ENCODE results near the gene TNPO3.
"Not testable (repeated sequence)": the region's sequence is repeated elsewhere in the genome, so short reads cannot be mapped to it uniquely, and the experiment has no call there.

The TNPO3 gene

DNA sequence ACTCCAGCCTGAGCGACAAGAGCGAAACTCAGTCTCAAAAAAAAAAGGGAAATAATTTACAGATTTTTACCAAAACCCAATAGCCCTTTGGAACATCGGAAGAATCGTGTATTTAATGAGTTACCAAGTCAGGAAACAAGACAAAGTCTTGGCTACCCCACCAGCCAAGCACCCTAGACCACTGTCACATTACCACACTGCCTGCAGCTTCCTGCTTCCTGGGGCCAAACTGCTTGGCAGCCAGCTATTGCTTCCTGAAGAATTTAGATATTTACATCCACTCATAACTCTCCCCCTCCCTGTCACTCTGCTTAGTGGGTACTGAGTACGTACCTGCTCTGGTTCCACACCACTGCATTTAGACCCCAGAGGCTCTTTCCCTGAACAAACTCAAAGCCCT lies 14.1 kb upstream of the TNPO3 start:
- DNase-seq (ENCODE audit: low spot score): no peak

GRCh38 chr7:129067943-129068548 lies 13.1 kb upstream of the TNPO3 start:
- DNase-seq (ENCODE audit: low spot score): no peak

DNA sequence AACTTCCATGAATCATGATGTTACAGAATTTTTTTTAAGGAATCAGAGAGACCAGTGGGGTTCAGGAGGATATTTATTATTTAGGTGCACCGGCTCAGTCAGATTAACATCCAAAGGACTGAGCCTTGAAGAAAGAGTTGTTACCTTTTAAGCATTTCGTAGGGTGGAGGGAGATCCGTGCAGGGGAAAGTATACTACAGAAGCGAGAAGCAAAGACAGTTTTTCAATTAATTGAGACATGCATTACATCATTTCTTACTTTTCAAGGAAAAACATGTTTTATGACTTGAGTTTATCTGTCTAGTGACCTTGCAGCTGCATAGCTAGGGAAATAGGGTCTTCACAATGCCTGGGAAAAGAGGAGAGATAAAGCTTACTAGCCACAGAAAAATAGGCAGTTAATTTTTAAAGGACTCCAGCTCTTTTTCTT lies 12.2 kb upstream of the TNPO3 start:
- DNase-seq (ENCODE audit: low spot score): not testable (repeated sequence)

GRCh38 chr7:129066290-129067131 lies 11.6 kb upstream of the TNPO3 start:
- DNase-seq (ENCODE audit: low spot score): peak; percentile 24

GRCh38 chr7:129055861-129056464 lies 1.1 kb upstream of the TNPO3 start:
- DNase-seq (ENCODE audit: low spot score): no peak

DNA sequence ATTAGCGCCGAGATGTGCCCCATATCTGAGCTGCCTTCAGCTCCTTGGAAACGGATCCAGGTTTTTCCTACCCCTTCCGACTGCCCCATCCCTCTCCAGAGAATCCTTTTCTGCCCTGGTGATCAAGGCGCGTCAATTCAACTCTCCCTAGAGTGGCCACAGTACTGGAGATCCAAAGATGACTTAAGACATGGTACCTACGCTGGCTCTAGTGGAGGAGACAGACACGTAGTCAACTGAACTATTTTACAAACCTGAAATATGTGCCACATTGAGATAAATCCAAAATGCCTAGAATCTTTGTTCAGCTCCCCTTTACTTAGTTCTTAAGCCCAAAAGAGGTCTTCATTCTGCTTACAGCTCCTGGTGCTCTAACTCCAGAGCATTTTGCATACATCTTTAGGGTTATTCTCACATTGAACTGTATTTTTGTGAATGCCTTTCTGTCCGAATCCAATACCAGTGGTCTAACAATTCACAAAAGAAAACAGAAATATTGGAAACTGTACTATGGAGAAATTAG lies 444 bp upstream of the TNPO3 start:
- DNase-seq (ENCODE audit: low spot score): no peak

- DNase-seq (ENCODE audit: low spot score): no peak
Observed at GRCh38 chr7:129053938-129054437, 923 bp downstream of the TNPO3 start.

DNA sequence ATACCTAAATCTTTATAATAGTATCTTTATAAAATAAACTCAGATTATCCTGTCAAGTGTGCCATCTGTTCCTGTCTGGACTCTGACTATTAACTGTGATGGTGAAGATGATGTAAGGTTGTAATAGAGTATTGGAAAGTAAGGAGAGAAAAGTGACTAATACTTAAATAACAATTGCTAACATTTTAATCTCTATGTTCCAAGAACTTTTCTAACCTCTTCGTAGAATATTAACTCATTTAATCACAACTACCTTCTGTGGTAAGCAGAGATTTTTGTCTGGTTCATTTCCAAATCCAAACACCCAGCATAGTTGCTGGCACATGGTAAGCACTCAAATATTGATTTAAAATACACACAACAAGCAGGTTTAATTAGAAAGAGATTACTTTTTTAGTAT lies 2.5 kb downstream of the TNPO3 start:
- no peak for DNase-seq (ENCODE audit: low spot score)

GRCh38 chr7:129051459-129051858 lies 3.5 kb downstream of the TNPO3 start:
- not testable (repeated sequence) for DNase-seq (ENCODE audit: low spot score)

DNA sequence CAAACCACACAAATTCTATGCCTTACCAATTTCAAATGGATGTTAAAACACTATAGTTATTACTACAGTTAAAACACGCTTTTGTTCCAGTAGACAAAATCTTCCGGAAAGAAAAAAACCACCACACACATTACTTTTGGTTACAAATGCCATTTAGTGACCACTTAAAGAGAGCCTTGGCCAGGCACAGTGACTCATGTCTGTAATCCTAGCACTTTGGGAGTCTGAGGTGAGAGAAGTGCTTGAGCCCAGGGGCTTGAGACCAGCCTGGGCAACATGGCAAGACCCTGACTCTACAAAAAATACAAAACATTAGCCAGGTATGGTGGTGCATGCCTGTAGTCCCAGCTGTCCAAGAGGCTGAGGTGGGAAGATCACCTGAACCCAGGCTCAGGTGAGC lies 7.2 kb downstream of the TNPO3 start:
- no peak for DNase-seq (ENCODE audit: low spot score)

DNA sequence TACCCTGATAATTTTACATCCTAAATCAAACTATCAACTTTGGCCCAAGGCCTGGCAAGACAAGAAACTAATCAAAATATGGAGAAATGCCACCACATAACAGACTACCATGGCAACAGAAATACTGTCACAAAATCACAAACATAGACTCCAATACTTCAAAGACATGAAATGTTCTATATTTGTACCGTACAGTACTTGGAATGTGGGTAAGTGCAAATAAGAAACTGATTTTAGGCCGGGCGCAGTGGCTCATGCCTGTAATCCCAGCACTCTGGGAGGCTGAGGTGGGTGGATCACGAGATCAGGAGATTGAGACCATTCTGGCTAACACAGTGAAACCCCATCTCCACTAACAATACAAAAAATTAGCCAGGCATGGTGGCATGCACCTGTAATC lies 9.2 kb downstream of the TNPO3 start:
- no peak for DNase-seq (ENCODE audit: low spot score)

GRCh38 chr7:129043012-129043411 lies 11.9 kb downstream of the TNPO3 start:
- DNase-seq (ENCODE audit: low spot score): no peak

DNA sequence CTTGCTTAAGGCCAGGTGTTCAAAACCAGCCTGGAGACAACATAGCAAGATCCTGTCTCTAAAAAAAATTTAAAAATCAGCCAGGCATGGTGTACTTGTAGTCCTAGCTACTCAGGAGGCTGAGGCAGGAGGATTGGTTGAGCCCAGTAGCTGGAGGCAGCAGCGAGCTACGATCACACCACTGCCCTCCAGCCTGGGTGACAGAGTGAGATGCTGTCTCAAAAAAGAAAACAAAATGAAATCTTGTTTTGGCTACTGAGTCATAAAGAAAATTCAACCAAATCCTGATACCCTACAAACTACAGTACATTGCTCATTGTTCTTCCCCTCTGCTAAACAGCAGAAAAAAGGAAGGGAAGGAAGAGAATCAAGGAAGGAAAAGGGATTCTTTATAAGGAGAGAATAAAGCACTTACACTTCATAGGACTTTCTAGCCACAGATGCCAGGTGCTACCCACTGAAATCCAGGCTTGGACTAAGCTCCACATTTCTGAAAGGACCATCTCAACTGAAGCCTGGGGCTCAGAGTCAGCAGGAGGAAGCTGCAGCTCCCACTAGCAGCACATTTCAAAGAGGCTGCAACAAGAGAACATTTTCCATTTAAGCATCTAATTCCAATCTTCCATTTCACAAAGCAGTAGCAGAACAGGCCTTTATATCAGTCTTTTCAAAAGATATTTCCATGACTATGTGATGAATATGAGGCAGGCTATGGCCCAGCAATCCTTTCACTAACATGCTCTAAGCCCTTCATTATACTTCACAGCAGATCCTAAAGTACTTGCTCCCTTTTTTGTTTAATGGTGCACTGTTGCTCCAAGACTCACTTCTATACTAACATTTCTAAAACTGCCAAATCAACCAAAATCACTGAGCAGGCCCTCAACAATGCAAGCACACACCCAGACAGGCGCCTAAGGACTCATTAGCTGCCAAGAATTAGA lies 13.5 kb downstream of the TNPO3 start:
- DNase-seq (ENCODE audit: low spot score): no peak

DNA sequence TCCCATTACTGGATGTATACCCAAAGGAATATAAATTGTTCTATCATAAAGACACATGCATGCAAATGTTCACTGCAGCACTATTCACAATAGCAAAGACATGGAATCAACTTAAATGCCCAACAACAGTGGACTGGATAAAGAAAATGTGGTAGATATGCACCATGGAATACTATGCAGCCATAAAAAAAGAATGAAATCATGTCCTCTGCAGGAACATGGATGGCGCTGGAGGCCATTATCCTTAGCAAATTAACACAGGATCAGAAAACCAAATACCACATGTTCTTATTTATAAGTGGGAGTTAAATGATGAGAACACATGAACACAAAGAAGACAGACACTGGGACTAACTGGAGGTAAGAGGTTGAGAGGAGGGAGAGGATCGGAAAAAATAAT lies 16.4 kb downstream of the TNPO3 start:
- DNase-seq (ENCODE audit: low spot score): not testable (repeated sequence)

- DNase-seq (ENCODE audit: low spot score): no peak
Observed at GRCh38 chr7:129037585-129037984, 17.3 kb downstream of the TNPO3 start.

DNA sequence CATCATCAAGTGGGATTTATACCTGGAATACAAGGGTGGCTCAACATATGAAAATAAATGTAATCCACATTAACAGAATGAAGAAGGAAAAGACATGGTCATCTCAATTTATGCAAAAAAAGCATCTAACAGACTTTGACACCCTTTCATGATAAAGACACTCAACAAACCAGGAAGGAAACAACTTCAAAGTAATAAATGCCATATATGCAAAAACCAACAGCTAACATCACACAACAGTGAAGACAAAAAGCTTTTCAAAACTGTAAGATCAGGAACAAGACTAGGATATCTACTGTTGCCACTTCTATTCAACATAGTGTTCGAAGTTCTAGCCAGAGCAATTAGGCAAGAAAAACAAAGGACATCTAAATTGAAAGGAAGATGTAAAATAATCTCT lies 22.9 kb downstream of the TNPO3 start:
- no peak for DNase-seq (ENCODE audit: low spot score)

- no peak for DNase-seq (ENCODE audit: low spot score)
Observed at GRCh38 chr7:129030440-129030839, 24.5 kb downstream of the TNPO3 start.

GRCh38 chr7:129024125-129024524 lies 30.8 kb downstream of the TNPO3 start:
- DNase-seq (ENCODE audit: low spot score): no peak

DNA sequence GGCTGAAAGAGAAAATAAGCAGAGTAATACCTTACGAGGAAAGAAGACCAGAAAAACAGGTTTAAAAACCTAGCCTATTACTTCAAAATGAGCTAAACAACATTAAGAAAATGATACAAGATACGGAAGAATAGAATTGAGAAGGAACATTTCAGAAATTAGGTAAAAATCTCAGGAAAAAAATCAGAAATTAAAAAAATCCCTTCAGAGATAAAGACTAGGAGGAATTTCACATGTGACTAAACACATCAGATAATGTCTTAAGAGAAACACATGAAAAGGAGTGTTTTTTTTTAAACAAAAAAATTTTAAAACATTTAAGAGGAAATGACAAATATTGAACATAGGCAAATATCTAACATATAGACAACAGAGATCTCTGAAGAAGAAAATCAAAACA lies 33.3 kb downstream of the TNPO3 start:
- DNase-seq (ENCODE audit: low spot score): no peak

DNA sequence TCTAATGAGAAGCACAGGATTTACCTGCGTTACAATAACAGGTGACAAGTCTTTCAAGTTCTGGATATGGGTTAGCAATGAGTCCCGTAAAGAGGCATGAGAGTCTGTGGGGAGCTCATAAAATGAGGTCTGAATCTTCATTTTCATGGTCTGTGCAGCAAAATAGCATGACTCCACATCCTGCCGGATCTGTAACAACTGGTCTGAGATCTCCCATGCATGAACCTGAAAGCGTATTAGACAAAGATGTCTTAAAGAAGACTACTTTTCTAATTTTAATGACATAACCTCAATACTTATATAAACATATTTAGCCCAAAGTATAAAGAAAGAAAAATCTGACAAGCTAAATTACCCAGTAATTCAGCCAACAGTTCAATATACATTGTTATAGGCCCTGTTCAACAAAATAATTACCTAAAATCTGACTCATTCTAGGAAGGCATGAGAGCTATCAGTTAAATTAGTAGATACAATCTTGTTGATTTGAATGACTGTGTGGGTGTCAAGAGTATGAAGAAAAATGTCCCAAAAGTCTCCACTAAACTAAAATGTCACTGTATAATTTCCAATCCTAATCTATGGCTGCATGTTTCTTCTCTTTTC lies 36.9 kb downstream of the TNPO3 start:
- DNase-seq (ENCODE audit: low spot score): no peak

GRCh38 chr7:129017264-129017663 lies 37.6 kb downstream of the TNPO3 start:
- DNase-seq (ENCODE audit: low spot score): no peak
